Erythroblast (primary cell): ENCODE measurements around the gene CASP3.

Source experiments
- GATA1 ChIP-seq: IDR thresholded peaks from 2 replicates; pipeline ENCODE4 v1.6.1; 2011; ENCODE audit warnings: low read depth, mild to moderate bottlenecking, control low read depth, low read length, moderate library complexity
- POLR2A ChIP-seq: IDR thresholded peaks from 2 replicates; pipeline ENCODE4 v1.6.1; 2011; ENCODE audit warnings: mild to moderate bottlenecking, low read length

- TF ChIP-seq POLR2A (peak; percentile 12), GATA1 (no peak)
These were observed 966 bp upstream of the CASP3 start for GRCh38 chr4:184649971-184650855.
